K562 (cell line): ENCODE data around the gene EPB41L2.

Experiments
- HNRNPL ChIP-seq: fragments of 200-400 bp; formaldehyde crosslinking; IDR thresholded peaks from 2 replicates; pipeline ENCODE4 v1.6.1; 2017; ENCODE audit warnings: low read depth, mild to moderate bottlenecking, low read length
- NR1H2 ChIP-seq: sonication (generic); formaldehyde crosslinking; IDR thresholded peaks from 2 replicates; pipeline ENCODE4 v1.4.0; 2020; ENCODE audit warnings: mild to moderate bottlenecking, missing genetic modification reagents
- ZC3H4 ChIP-seq: sonication (generic); formaldehyde crosslinking; IDR thresholded peaks from 2 replicates; pipeline ENCODE4 v1.9.0; 2021; ENCODE audit warnings: missing genetic modification reagents, borderline replicate concordance

DNA sequence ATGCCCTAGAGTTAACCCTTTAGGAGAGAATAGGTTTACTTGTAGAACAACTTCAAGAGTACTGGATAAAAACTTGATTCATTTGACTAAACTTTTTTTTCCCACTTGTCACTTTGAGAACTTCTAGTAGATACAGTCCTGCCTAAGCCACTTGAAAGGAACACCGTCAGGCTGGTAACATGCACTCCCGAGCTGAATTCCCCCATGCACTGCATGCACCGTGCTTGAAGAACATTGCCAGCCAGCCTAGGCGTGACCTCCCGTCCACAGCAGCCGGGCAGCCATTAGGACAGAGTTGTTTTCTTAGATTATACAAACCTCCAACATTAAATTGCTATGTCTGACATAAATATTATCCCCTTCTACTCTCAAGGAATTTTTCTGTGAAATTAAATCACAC is 183.2 kb downstream of the EPB41L2 start:
- TF ChIP-seq HNRNPL (no peak), NR1H2 (CRISPR knock-in tag) (no peak), ZC3H4 (CRISPR knock-in tag) (no peak)
